ENCODE measurements around the gene PRDM10.

DNA sequence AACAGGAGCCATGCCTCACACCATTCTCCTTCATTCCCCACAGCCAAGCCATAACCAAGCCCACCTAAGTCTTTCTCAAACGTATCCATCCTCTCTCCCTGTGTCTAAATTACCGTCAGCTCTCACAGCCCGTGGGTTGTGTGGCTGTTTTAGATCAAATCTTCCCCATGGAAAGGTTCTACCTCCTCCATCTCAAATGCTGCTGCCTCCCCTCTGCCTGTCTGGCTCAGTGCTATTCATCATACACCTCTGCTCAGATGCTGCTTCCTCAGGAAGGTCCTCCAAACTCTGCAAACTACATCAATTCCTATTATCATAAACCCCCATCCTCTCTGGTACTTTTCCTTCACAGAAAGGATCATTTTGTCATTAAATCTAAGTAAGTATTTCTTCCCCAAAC is 122.3 kb downstream of the PRDM10 start:
- TF ChIP-seq POLR2A (IDR thresholded peaks at IDR 0.05) = no peak
- no peak for TF ChIP-seq EP300 (IDR thresholded peaks at IDR 0.05)
- no peak for TF ChIP-seq POLR2AphosphoS5 (IDR thresholded peaks at IDR 0.05)
